ENCODE data around the gene CFAP61. TPM values are rescaled to one million over a fixed set of nuclear protein-coding genes. Genes with fewer than 3 reads are reported as not detected.
A peak's percentile ranks its signal among the peaks of the same experiment; 100 is the strongest.

Gene CFAP61
- total RNA-seq, 1 experiment from 2014 or later = 0.19 TPM

DNA sequence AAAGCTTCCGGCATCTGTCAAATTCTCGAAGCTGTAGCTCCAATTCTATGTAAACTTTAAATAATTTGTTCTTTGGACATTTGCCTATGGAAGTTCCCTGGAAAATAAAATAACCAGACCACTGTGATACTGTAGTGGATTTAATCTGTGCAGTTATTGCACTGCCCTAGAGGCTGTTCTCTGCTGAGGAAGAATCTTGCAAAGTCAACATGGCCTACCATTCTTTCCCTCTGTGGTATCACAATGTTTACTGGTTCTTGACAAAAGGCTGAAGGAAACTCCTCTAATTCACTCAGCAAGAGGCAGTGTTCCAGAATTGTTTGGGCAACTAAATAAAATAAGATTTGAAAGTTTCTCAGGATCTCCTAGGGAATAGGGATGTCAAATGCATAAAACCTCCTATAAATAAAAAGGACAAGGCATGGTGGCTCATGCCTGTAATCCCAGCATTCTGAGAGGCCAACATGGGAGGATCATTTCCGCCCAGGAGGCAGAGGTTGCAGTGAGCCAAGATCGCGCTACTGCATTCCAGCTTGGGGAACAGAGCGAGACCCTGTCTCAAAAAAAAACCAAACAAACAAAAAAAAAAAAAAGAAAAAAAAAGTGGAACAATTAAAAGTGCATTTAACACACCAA, 12.5 kb upstream of the CFAP61 start:
- Histone ChIP-seq H3K27me3 (ENCODE audit: low read length) (no peaks in the 10 kb centered on the region), H3K9ac (ENCODE audit: low read length) (no peak overlapping the region), H3K36me3 (ENCODE audit: insufficient read depth, low read length) (peaks cover 61% of the 10 kb centered on the region)

DNA sequence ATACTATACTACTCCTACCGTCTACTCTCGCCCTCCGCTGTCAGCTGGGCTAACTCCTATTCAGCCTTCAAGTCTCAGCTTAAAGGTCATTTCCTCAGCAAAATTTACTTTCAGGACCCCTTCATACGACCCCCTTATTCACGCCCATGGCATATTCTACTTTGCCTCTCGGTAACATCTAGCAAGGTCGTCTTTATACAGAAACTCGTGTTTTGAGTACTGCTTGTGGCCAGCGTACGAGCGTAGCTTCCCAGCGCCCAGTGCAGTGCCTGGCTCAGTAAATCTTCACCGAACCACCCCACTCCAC, 612 bp upstream of the CFAP61 start:
- Histone ChIP-seq H3K9me2 (replicated peaks; ENCODE audit: insufficient read depth, low read length) (no peaks in the 10 kb centered on the region), H4K20me1 (ENCODE audit: insufficient read depth, low read depth, low read length) (no peaks in the 10 kb centered on the region; the same call in 1 of the 2 replicates), H3K27ac (ENCODE audit: low read length) (no peak overlapping the region), H3K27me3 (ENCODE audit: low read length) (no peaks in the 10 kb centered on the region), H3K36me3 (ENCODE audit: insufficient read depth, low read length) (peaks cover 25% of the 10 kb centered on the region; the same call in 1 of the 2 replicates), H3K4me1 (ENCODE audit: low read length) (peaks cover 18% of the 10 kb centered on the region), H3K4me3 (ENCODE audit: low read length) (peak overlapping the region; percentile 92), H2AFZ (ENCODE audit: low read length) (no peak overlapping the region), H3K9ac (ENCODE audit: low read length) (peak overlapping the region; percentile 88), H3K79me2 (ENCODE audit: low read length) (peaks cover 23% of the 10 kb centered on the region), H3K9me3 (ENCODE audit: low read length) (no peaks in the 10 kb centered on the region), H3K4me2 (ENCODE audit: low read depth, low read length, poor library complexity, severe bottlenecking) (peak overlapping the region; percentile 82)
- DNase-seq = no peak

More for the DNA sequence above, 12.5 kb upstream of the CFAP61 start:
- H3K27ac ChIP-seq (ENCODE audit: low read length) = no peak overlapping the region
- H3K4me1 ChIP-seq (ENCODE audit: low read length) = no peaks in the 10 kb centered on the region
- no peak for DNase-seq
- H3K9me2 ChIP-seq (replicated peaks; ENCODE audit: insufficient read depth, low read length) = no peaks in the 10 kb centered on the region
- H3K4me3 ChIP-seq (ENCODE audit: low read length) = no peak overlapping the region
- no peak overlapping the region for H3K4me2 ChIP-seq (ENCODE audit: low read depth, low read length, poor library complexity, severe bottlenecking)
- H4K20me1 ChIP-seq (ENCODE audit: insufficient read depth, low read depth, low read length) = no peaks in the 10 kb centered on the region
- no peak overlapping the region for H2AFZ ChIP-seq (ENCODE audit: low read length)
- H3K79me2 ChIP-seq (ENCODE audit: low read length) = no peaks in the 10 kb centered on the region
- no peaks in the 10 kb centered on the region for H3K9me3 ChIP-seq (ENCODE audit: low read length)

DNA sequence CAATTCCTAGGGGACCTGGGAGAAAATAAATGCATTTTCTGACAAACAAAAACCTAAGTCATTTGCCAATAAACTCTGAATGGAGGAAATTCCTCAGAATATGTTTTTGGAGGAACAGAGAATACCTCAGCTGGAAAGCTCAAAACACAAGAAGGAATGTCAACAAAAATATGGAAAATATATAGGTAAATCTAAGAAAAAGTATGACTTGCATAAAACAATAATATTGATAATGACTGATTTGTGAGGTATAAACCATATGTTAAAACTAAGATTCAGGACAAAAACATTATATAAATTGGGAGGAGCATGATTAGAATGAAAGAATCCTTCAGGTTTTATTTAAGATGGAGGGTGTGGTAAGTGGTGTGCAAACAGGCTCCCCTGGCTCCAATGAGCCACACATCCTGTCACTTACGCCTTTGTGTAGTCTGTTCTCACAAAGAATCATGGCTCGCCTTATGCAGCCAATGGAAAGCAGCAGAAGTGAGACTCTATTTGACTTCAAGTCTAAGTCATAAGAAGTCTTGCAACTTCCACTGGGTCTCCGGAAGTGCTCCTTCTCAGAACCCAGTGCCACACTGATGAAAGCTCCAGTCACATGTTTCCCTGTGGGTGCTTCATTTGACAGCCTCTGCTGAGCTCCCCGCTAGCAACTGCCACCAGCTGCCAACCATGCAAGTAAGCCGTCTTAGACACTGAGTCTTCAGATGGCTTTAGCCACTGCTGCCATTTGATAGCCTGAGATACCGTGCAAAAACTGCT, 8.1 kb downstream of the CFAP61 start:
- H2AFZ ChIP-seq (ENCODE audit: low read length) = no peak overlapping the region
- H3K27me3 ChIP-seq (ENCODE audit: low read length) = no peaks in the 10 kb centered on the region

DNA sequence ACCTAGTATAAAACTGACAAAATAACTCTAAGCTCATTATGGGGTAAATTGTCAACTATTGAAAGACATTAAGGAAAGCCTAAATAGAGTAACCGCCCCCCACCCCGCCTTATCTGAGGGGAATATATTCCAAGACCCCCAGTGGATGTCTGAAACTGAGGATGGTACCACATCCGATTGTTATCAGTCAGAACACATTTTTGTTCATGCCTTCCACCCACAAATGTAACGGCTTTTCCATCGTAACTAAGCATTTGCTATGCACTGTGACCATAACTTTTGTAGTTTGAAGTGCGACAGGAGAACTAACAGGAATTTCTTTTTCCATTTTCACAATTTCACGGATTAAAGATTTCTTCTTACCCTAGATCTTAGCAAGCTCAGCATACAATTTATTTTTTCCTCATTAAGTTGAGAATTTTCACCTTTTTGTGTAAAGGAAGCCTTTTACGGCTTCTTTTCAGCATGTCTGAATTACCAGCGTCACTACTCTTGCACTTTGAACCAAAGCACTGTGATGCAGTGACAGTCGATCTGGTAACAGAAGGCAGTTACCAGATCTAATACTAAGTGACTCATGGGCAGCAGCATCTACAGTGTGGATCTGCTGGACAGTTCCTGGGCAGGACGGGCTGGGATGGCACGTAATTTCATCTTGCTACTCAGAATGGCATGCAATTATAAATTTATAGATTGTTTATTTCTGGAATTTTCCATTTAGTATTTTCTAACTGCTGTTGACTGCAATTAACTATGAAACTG, 11.8 kb downstream of the CFAP61 start:
- Histone ChIP-seq H3K27me3 (ENCODE audit: low read length) (no peaks in the 10 kb centered on the region), H3K4me1 (ENCODE audit: low read length) (peaks cover 3% of the 10 kb centered on the region), H3K4me2 (ENCODE audit: low read depth, low read length, poor library complexity, severe bottlenecking) (no peak overlapping the region), H3K9me3 (ENCODE audit: low read length) (no peaks in the 10 kb centered on the region), H4K20me1 (ENCODE audit: insufficient read depth, low read depth, low read length) (no peaks in the 10 kb centered on the region), H3K36me3 (ENCODE audit: insufficient read depth, low read length) (no peaks in the 10 kb centered on the region), H3K9me2 (replicated peaks; ENCODE audit: insufficient read depth, low read length) (no peaks in the 10 kb centered on the region), H3K79me2 (ENCODE audit: low read length) (no peaks in the 10 kb centered on the region), H3K27ac (ENCODE audit: low read length) (no peak overlapping the region), H3K4me3 (ENCODE audit: low read length) (no peak overlapping the region), H2AFZ (ENCODE audit: low read length) (no peak overlapping the region), H3K9ac (ENCODE audit: low read length) (no peak overlapping the region)
- DNase-seq = no peak

More for the DNA sequence above, 8.1 kb downstream of the CFAP61 start:
- no peak overlapping the region for H3K4me2 ChIP-seq (ENCODE audit: low read depth, low read length, poor library complexity, severe bottlenecking)
- no peak overlapping the region for H3K4me3 ChIP-seq (ENCODE audit: low read length)
- H3K4me1 ChIP-seq (ENCODE audit: low read length) = no peaks in the 10 kb centered on the region
- DNase-seq = no peak
- H3K9ac ChIP-seq (ENCODE audit: low read length) = no peak overlapping the region
- H3K36me3 ChIP-seq (ENCODE audit: insufficient read depth, low read length) = no peaks in the 10 kb centered on the region
- H3K79me2 ChIP-seq (ENCODE audit: low read length) = no peaks in the 10 kb centered on the region
- H3K27ac ChIP-seq (ENCODE audit: low read length) = no peak overlapping the region
- H4K20me1 ChIP-seq (ENCODE audit: insufficient read depth, low read depth, low read length) = no peaks in the 10 kb centered on the region
- H3K9me2 ChIP-seq (replicated peaks; ENCODE audit: insufficient read depth, low read length) = no peaks in the 10 kb centered on the region
- no peaks in the 10 kb centered on the region for H3K9me3 ChIP-seq (ENCODE audit: low read length)

DNA sequence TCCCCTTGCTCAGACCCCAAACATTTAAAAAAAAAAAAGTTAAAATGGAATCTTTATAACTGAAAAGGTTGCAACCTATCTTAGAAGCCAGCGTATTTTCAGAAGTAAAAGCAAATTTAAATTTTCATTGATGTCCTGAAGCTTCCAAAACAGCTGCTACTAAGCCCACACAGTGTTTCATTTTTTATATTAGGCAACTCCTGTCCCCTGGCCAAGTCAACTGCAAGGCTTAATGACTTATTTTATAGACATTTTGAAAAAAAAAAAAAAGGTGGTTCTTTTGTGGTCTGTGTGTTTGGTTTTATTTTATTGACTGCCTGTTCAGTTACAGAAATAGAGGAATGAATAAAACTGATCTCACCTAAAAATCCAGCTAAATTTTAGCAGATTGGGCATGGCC, 13.0 kb downstream of the CFAP61 start:
- H3K79me2 ChIP-seq (ENCODE audit: low read length) = no peaks in the 10 kb centered on the region
- H2AFZ ChIP-seq (ENCODE audit: low read length) = no peak overlapping the region
- H3K4me1 ChIP-seq (ENCODE audit: low read length) = peaks cover 3% of the 10 kb centered on the region
- H3K4me2 ChIP-seq (ENCODE audit: low read depth, low read length, poor library complexity, severe bottlenecking) = no peak overlapping the region
- DNase-seq = no peak
- H3K9me3 ChIP-seq (ENCODE audit: low read length) = no peaks in the 10 kb centered on the region
- H3K36me3 ChIP-seq (ENCODE audit: insufficient read depth, low read length) = no peaks in the 10 kb centered on the region
- H4K20me1 ChIP-seq (ENCODE audit: insufficient read depth, low read depth, low read length) = no peaks in the 10 kb centered on the region
- no peak overlapping the region for H3K27ac ChIP-seq (ENCODE audit: low read length)
- no peak overlapping the region for H3K9ac ChIP-seq (ENCODE audit: low read length)
- no peak overlapping the region for H3K4me3 ChIP-seq (ENCODE audit: low read length)
- H3K9me2 ChIP-seq (replicated peaks; ENCODE audit: insufficient read depth, low read length) = no peaks in the 10 kb centered on the region
- H3K27me3 ChIP-seq (ENCODE audit: low read length) = no peaks in the 10 kb centered on the region

DNA sequence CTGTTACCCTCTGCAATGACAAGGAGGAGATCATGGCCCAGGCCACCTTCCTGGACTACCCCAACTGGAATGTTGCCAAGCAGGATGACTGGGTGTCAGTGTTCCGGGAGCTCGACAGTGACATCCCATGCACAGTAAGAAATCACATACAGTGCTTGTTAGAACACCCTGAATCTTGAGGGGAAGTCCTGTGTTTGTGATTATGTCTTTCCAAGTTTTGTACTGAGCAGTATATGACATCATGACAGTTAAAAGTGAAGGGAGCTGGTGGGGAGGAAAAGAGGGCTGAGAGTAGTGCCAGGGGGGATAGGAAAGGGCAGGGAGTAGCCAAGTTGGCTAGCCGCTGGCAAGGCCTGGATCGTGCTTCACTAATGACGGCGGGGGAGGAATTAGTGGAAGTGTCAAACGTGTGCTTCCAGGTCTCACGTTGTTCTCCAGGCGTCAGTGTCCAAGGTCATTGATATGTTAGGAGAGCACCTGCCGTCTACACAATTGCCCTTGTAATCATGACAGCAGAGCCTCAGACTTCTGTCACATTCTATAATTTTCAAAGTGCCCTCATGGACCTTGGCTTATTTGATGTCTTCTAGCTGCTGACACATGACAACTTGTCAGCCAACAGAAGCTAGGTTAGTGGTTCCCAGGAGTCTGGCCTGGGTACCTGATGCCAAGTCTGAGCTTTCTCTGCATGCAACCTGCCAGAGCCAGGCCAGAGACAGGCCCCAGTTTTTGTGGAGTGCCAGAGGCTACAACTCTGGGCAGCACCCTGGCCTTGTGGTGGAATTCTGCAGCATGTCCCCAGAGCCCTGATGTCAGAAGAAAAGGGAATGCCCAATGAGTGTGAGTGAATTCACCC, 18.8 kb downstream of the CFAP61 start:
- H3K9me2 ChIP-seq (replicated peaks; ENCODE audit: insufficient read depth, low read length) = no peaks in the 10 kb centered on the region

DNA sequence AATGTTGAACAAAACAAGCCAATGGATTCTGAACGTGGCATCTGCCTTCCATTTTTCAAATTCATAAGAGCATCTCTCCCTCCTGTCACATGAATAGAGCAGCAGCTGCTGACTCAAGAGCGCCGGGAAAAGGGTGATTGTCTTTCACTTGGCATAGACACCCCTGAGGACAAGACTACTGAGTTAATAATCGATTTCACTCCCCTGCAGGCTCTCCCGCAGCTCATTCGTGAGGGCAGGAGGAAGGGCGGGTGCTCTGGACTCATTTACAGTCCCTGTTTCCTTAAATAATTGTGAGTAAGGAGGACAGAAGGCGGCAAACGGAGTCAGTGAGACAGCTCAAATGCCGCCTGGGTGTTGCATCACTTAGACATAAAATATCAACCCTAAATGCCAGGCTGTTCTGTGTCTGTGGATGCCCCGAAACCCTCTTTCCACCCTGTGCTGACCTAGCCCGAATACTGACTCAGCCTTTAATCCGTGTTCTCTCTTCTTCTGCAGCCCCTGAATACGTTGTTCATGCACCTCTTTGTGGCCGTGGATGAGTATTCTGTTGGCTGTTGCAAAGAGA, 21.6 kb downstream of the CFAP61 start:
- H3K27me3 ChIP-seq (ENCODE audit: low read length) = no peaks in the 10 kb centered on the region
- no peak for DNase-seq
- no peaks in the 10 kb centered on the region for H3K36me3 ChIP-seq (ENCODE audit: insufficient read depth, low read length)
- no peak overlapping the region for H2AFZ ChIP-seq (ENCODE audit: low read length)
- H3K4me3 ChIP-seq (ENCODE audit: low read length) = no peak overlapping the region
- H3K4me1 ChIP-seq (ENCODE audit: low read length) = no peaks in the 10 kb centered on the region
- H3K27ac ChIP-seq (ENCODE audit: low read length) = no peak overlapping the region
- H3K9me2 ChIP-seq (replicated peaks; ENCODE audit: insufficient read depth, low read length) = no peaks in the 10 kb centered on the region
- H4K20me1 ChIP-seq (ENCODE audit: insufficient read depth, low read depth, low read length) = no peaks in the 10 kb centered on the region
- H3K79me2 ChIP-seq (ENCODE audit: low read length) = no peaks in the 10 kb centered on the region
- no peak overlapping the region for H3K9ac ChIP-seq (ENCODE audit: low read length)
- no peaks in the 10 kb centered on the region for H3K9me3 ChIP-seq (ENCODE audit: low read length)
- H3K4me2 ChIP-seq (ENCODE audit: low read depth, low read length, poor library complexity, severe bottlenecking) = no peak overlapping the region

More for the DNA sequence above, 18.8 kb downstream of the CFAP61 start:
- no peak overlapping the region for H2AFZ ChIP-seq (ENCODE audit: low read length)
- H3K4me2 ChIP-seq (ENCODE audit: low read depth, low read length, poor library complexity, severe bottlenecking) = no peak overlapping the region
- DNase-seq = no peak
- no peaks in the 10 kb centered on the region for H3K9me3 ChIP-seq (ENCODE audit: low read length)
- H3K9ac ChIP-seq (ENCODE audit: low read length) = no peak overlapping the region
- H3K4me1 ChIP-seq (ENCODE audit: low read length) = no peaks in the 10 kb centered on the region
- no peaks in the 10 kb centered on the region for H3K79me2 ChIP-seq (ENCODE audit: low read length)
- H3K27ac ChIP-seq (ENCODE audit: low read length) = no peak overlapping the region
- no peaks in the 10 kb centered on the region for H3K36me3 ChIP-seq (ENCODE audit: insufficient read depth, low read length)
- H3K4me3 ChIP-seq (ENCODE audit: low read length) = no peak overlapping the region
- H3K27me3 ChIP-seq (ENCODE audit: low read length) = no peaks in the 10 kb centered on the region
- no peaks in the 10 kb centered on the region for H4K20me1 ChIP-seq (ENCODE audit: insufficient read depth, low read depth, low read length)

Data from Karpas-422 (cell line).